SK-N-SH (cell line): ENCODE data around the gene CHIC2. TPM values are rescaled to one million over a fixed set of nuclear protein-coding genes. Genes with fewer than 3 reads are reported as not detected.
A peak's percentile ranks its signal among the peaks of the same experiment; 100 is the strongest.

Source experiments
- CTCF ChIA-PET: fragments of 300-600, 350-600 bp; formaldehyde crosslinking; extraction: SDS; loops from one replicate; lab custom pipeline; 2021; lab: Yijun Ruan, JAX
- POLR2A ChIA-PET: fragments of 350-600 bp; sonication (Branson Sonifier 250); formaldehyde crosslinking; extraction: SDS; loops from one replicate; lab custom pipeline; 2020; ENCODE audit warnings: antibody characterized with exemption, inconsistent platforms; lab: Yijun Ruan, JAX
- DNase-seq: peaks from one replicate; pipeline ENCODE4 v3.0.0; 2012
- H2AFZ ChIP-seq: fragments of 200-600 bp; sonication (generic); 2 replicates; pipeline ENCODE4 v1.8.1; 2016; ENCODE audit warnings: antibody characterized with exemption, mild to moderate bottlenecking, low read depth
- H3F3A ChIP-seq: fragments of 200-600 bp; sonication (generic); replicated peaks from 2 replicates; pipeline ENCODE3; 2016; ENCODE audit warnings: antibody characterized with exemption, mild to moderate bottlenecking; ENCODE audit not compliant: insufficient read depth
- H3K27ac ChIP-seq, 2 experiments: fragments of 200-500 bp in 1 of 2; fragments of 200-600 bp in 1 of 2; sonication (Bioruptor generic) in 1 of 2; sonication (generic), shearing (Covaris generic) in 1 of 2; 2 replicates each; pipeline versions ENCODE4 v1.5.1 to v1.6.1; 2014 to 2016; ENCODE audit warnings: low read depth in 2 of 2, inconsistent platforms in 1 of 2, low read length in 1 of 2, mild to moderate bottlenecking in 1 of 2, mixed read lengths in 1 of 2
- H3K27me3 ChIP-seq: fragments of 200-600 bp; sonication (generic), shearing (Covaris generic); 2 replicates; pipeline ENCODE4 v1.6.1; 2016; ENCODE audit warnings: mixed run types; ENCODE audit not compliant: insufficient read depth
- H3K36me3 ChIP-seq, 2 experiments: fragments of 200-500 bp in 1 of 2; fragments of 200-600 bp in 1 of 2; sonication (Bioruptor generic) in 1 of 2; sonication (generic) in 1 of 2; replicated peaks in 1 of 2; 2 replicates each; pipeline versions ENCODE3 to v1.5.1; 2014 to 2016; ENCODE audit warnings: low read length in 1 of 2, mild to moderate bottlenecking in 1 of 2; ENCODE audit not compliant: insufficient read depth in 2 of 2, control insufficient read depth in 1 of 2
- H3K4me1 ChIP-seq, 2 experiments: fragments of 200-500 bp in 1 of 2; fragments of 200-600 bp in 1 of 2; sonication (Bioruptor generic) in 1 of 2; sonication (generic), shearing (Covaris generic) in 1 of 2; 2 replicates each; pipeline versions ENCODE4 v1.5.1 to v1.6.1; 2014 to 2016; ENCODE audit warnings: low read depth in 1 of 2, low read length in 1 of 2, mixed run types in 1 of 2; ENCODE audit not compliant: insufficient read depth in 2 of 2, control insufficient read depth in 1 of 2
- H3K4me2 ChIP-seq: fragments of 200-600 bp; sonication (generic), shearing (Covaris generic); 2 replicates; pipeline ENCODE4 v1.6.1; 2017; ENCODE audit warnings: mixed run types
- H3K4me3 ChIP-seq, 2 experiments: fragments of 200-500 bp in 1 of 2; fragments of 200-600 bp in 1 of 2; sonication (Bioruptor generic) in 1 of 2; sonication (generic), shearing (Covaris generic) in 1 of 2; 2 replicates each; pipeline versions ENCODE4 v1.5.1 to v1.8.1; 2014 to 2016; ENCODE audit warnings: low read depth in 2 of 2, inconsistent platforms in 1 of 2, low read length in 1 of 2, mild to moderate bottlenecking in 1 of 2, mixed read lengths in 1 of 2, moderate library complexity in 1 of 2
- H3K79me2 ChIP-seq: fragments of 200-600 bp; sonication (generic); 2 replicates; pipeline ENCODE4 v1.8.1; 2017; ENCODE audit warnings: mild to moderate bottlenecking; ENCODE audit not compliant: insufficient read depth
- H3K9ac ChIP-seq: fragments of 200-600 bp; sonication (generic); 2 replicates; pipeline ENCODE4 v1.6.1; 2017; ENCODE audit warnings: mixed run types
- H3K9me2 ChIP-seq: fragments of 200-600 bp; sonication (generic); 2 replicates; pipeline ENCODE4 v1.6.1; 2017; ENCODE audit warnings: mixed run types
- H3K9me3 ChIP-seq: fragments of 200-600 bp; sonication (generic); 2 replicates; pipeline ENCODE4 v1.6.1; 2017; ENCODE audit warnings: mixed run types, mild to moderate bottlenecking, moderate library complexity
- H4K20me1 ChIP-seq: fragments of 200-600 bp; sonication (generic); 2 replicates; pipeline ENCODE4 v1.6.1; 2017; ENCODE audit warnings: mild to moderate bottlenecking, mixed run types; ENCODE audit not compliant: insufficient read depth
- CHD2 ChIP-seq: fragments of 150-350 bp; IDR thresholded peaks from 2 replicates; pipeline ENCODE4 v1.6.1; 2018; ENCODE audit warnings: low read length; ENCODE audit not compliant: partially characterized antibody
- ELF1 ChIP-seq: IDR thresholded peaks from 2 replicates; pipeline ENCODE4 v1.4.0; 2012
- EP300 ChIP-seq, 2 experiments: IDR thresholded peaks; 2 replicates each; pipeline versions ENCODE4 v1.4.0 to v1.6.1; 2012; ENCODE audit warnings: borderline replicate concordance in 1 of 2, low read depth in 1 of 2, low read length in 1 of 2
- EZH2phosphoT487 ChIP-seq: fragments of 200-600 bp; sonication (generic); IDR thresholded peaks from 2 replicates; pipeline ENCODE4 v1.6.1; 2017; ENCODE audit warnings: low read depth, mixed run types, mild to moderate bottlenecking, antibody characterized with exemption, moderate library complexity, borderline replicate concordance
- FOSL2 ChIP-seq: IDR thresholded peaks from 2 replicates; pipeline ENCODE4 v1.4.0; 2012; ENCODE audit warnings: low read depth, mild to moderate bottlenecking, moderate library complexity, borderline replicate concordance
- GATA2 ChIP-seq: sonication (generic); formaldehyde crosslinking; IDR thresholded peaks from 2 replicates; pipeline ENCODE4 v1.5.0; 2020; ENCODE audit warnings: mild to moderate bottlenecking, missing genetic modification reagents
- IRF3 ChIP-seq: fragments of 150-350 bp; IDR thresholded peaks from 2 replicates; pipeline ENCODE4 v1.6.1; 2016; ENCODE audit warnings: mild to moderate bottlenecking, low read depth, low read length
- JUND ChIP-seq: IDR thresholded peaks from 2 replicates; pipeline ENCODE4 v1.4.0; 2012
- MEF2A ChIP-seq: IDR thresholded peaks from 2 replicates; pipeline ENCODE4 v1.4.0; 2012; ENCODE audit warnings: low read depth, borderline replicate concordance
- MXI1 ChIP-seq: IDR thresholded peaks from 2 replicates; pipeline ENCODE4 v1.6.1; 2012; ENCODE audit warnings: mild to moderate bottlenecking, low read depth, low read length, improper control_type of control experiment
- NFIC ChIP-seq: IDR thresholded peaks from 2 replicates; pipeline ENCODE4 v1.4.0; 2012; ENCODE audit warnings: borderline replicate concordance
- NRF1 ChIP-seq: IDR thresholded peaks from 2 replicates; pipeline ENCODE4 v1.6.1; 2012; ENCODE audit warnings: low read depth, mild to moderate bottlenecking, low read length
- POLR2AphosphoS5 ChIP-seq: IDR thresholded peaks from 2 replicates; pipeline ENCODE4 v1.6.1; 2012; ENCODE audit warnings: low read depth, low read length
- RAD21 ChIP-seq: IDR thresholded peaks from 2 replicates; pipeline ENCODE4 v1.6.1; 2012; ENCODE audit warnings: mild to moderate bottlenecking, low read length
- SIN3A ChIP-seq: IDR thresholded peaks from 2 replicates; pipeline ENCODE4 v1.6.1; 2012; ENCODE audit warnings: low read depth, mild to moderate bottlenecking, low read length, moderate library complexity, borderline replicate concordance
- TAF1 ChIP-seq: IDR thresholded peaks from 2 replicates; pipeline ENCODE4 v1.6.1; 2012; ENCODE audit warnings: low read depth, mild to moderate bottlenecking, low read length, moderate library complexity, borderline replicate concordance
- TCF12 ChIP-seq: IDR thresholded peaks from 2 replicates; pipeline ENCODE4 v1.4.0; 2012
- TEAD4 ChIP-seq: IDR thresholded peaks from 2 replicates; pipeline ENCODE4 v1.4.0; 2012; ENCODE audit warnings: mild to moderate bottlenecking, borderline replicate concordance; ENCODE audit not compliant: insufficient read depth
- USF2 ChIP-seq: fragments of 150-350 bp; IDR thresholded peaks from 2 replicates; pipeline ENCODE4 v1.6.1; 2017; ENCODE audit warnings: antibody characterized with exemption, low read length, low read depth, borderline replicate concordance
- YY1 ChIP-seq: IDR thresholded peaks from 2 replicates; pipeline ENCODE4 v1.4.0; 2012; ENCODE audit warnings: low read depth, mild to moderate bottlenecking
- WGBS: methylation state at CpG from one replicate; pipeline ENCODE4 v1.1.6; 2017; ENCODE audit warnings: low lambda C conversion rate; 5-methylcytosine and 5-hydroxymethylcytosine counted together
- polyA plus RNA-seq, 3 experiments: library from polyadenylated mRNA; depleted of rRNA; stranded (reverse); fragments of >200 nt; gene quantifications; 2 replicates each; pipeline ENCODE4 v1.2.3, GENCODE V29; 2012
- TF ChIP-seq, protein P1 (sequence below): IDR thresholded peaks from 2 replicates; pipeline ENCODE4 v1.4.0; 2012; ENCODE audit warnings: low read depth

The CHIC2 gene
- polyA plus RNA-seq, 1 of the 3 experiments (the other 2 are of a cell fraction) = 26.8 TPM

DNA sequence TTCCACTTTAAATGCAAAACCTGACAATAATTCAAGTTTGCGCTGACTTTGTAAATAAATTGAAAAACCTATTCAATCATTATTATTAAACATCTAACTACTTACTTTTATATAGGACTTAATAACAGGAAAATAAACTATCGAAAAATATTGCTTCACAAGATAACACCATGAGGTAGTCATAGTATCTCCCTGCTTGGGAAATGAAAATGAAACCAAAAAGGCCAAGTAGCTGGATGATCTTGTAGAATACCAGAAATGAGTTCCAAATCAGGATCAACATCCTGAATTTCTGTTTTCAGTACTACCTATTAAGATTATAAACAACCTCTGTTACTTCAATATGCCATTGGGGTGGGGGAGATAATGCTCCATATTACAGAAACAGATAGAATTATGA, 58.9 kb downstream of the CHIC2 start:
- peaks cover 22% of the 10 kb centered on the region for H3K79me2 ChIP-seq
- H3K36me3 ChIP-seq = peaks cover 37 to 68% of the 10 kb centered on the region in 2 experiments

GRCh38 chr4:54004463-54004862, 59.9 kb downstream of the CHIC2 start:
- Histone ChIP-seq H3K4me1 (0 out of 4 replicates have a peak, but pooled peaks cover 0 to 5% of the 10 kb centered on the region in 2 experiments), H3K9ac (no peak overlapping the region), H3K4me2 (no peak overlapping the region), H4K20me1 (no peaks in the 10 kb centered on the region; the same call in 1 of the 2 replicates), H3K9me3 (no peaks in the 10 kb centered on the region)
- no peak for TF ChIP-seq POLR2AphosphoS5
- TF ChIP-seq RAD21 = no peak
- no peak for TF ChIP-seq IRF3
- TF ChIP-seq CHD2 = no peak
- no peak for TF ChIP-seq TCF12
- no peak for TF ChIP-seq MXI1
- TF ChIP-seq ELF1 = no peak
- no peak for TF ChIP-seq GATA2 (CRISPR knock-in tag)
- TF ChIP-seq USF2 = no peak
- TF ChIP-seq EP300 (IDR thresholded peaks at IDR 0.05; ENCODE audit: borderline replicate concordance in 1 of 2, low read depth in 1 of 2, low read length in 1 of 2) = no peak
- no peak for TF ChIP-seq MEF2A
- TF ChIP-seq EZH2phosphoT487 = no peak
- no peak for TF ChIP-seq FOSL2
- TF ChIP-seq TEAD4 = no peak
- no peak for TF ChIP-seq NRF1
- no peak for TF ChIP-seq JUND
- TF ChIP-seq SIN3A = no peak
- TF ChIP-seq NFIC = no peak
- no peak for TF ChIP-seq TAF1
- TF ChIP-seq, protein P1, sequence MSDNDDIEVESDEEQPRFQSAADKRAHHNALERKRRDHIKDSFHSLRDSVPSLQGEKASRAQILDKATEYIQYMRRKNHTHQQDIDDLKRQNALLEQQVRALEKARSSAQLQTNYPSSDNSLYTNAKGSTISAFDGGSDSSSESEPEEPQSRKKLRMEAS = no peak
- TF ChIP-seq, all 33 proteins: peak for 0
- DNase-seq = no peak
- no peak overlapping the region for H3K4me3 ChIP-seq
- H3K27me3 ChIP-seq = no peaks in the 10 kb centered on the region
- no peak overlapping the region for H2AFZ ChIP-seq
- 91% methylated on average over 2 of the region's 2 CpGs for WGBS
- peaks cover 30 to 68% of the 10 kb centered on the region in 2 experiments for H3K36me3 ChIP-seq
- ChIA-PET CTCF (no interaction called here), POLR2A (no interaction called here)
- 0 out of 4 replicates have a peak overlapping the region, but pooled peaks of 1 of the 2 experiments have one; percentile 8 for H3K27ac ChIP-seq
- peaks cover 22% of the 10 kb centered on the region; the same call in 1 of the 2 replicates for H3K79me2 ChIP-seq
- peaks cover 9% of the 10 kb centered on the region for H3F3A ChIP-seq
- no peaks in the 10 kb centered on the region for H3K9me2 ChIP-seq

More for the DNA sequence above, 58.9 kb downstream of the CHIC2 start:
- H3K9me3 ChIP-seq = no peaks in the 10 kb centered on the region
- TF ChIP-seq EP300 (IDR thresholded peaks at IDR 0.05; ENCODE audit: borderline replicate concordance in 1 of 2, low read depth in 1 of 2, low read length in 1 of 2) (no peak), YY1 (no peak), EZH2phosphoT487 (no peak)
- 0 out of 4 replicates have a peak, but pooled peaks cover 0 to 5% of the 10 kb centered on the region in 2 experiments for H3K4me1 ChIP-seq
- WGBS = 94% methylated on average over 2 of the region's 2 CpGs
- H3K27ac ChIP-seq = no peak overlapping the region
- peak overlapping the region; percentile 44; the same call in 1 of the 2 replicates for H3K4me2 ChIP-seq
- no peaks in the 10 kb centered on the region for H3K9me2 ChIP-seq
- peaks cover 15% of the 10 kb centered on the region for H3F3A ChIP-seq
- no peak overlapping the region for H3K9ac ChIP-seq
- CTCF ChIA-PET = interaction anchor here (1.0 kb wide), 1 partner anchor 30 kb away, joined by 3 read pairs; no protein-coding TSS in a partner anchor
- H4K20me1 ChIP-seq = no peaks in the 10 kb centered on the region; the same call in 1 of the 2 replicates
- no peak overlapping the region for H2AFZ ChIP-seq
- no peaks in the 10 kb centered on the region for H3K27me3 ChIP-seq
- no peak for DNase-seq
- POLR2A ChIA-PET = no interaction called here
- H3K4me3 ChIP-seq = no peak overlapping the region
